ENCODE results near the gene SLC16A10. TPM values are rescaled to one million over a fixed set of nuclear protein-coding genes. Genes with fewer than 3 reads are reported as not detected.
"Not testable (repeated sequence)": the region's sequence is repeated elsewhere in the genome, so short reads cannot be mapped to it uniquely, and the experiment has no call there.

Gene SLC16A10
- total RNA-seq, 1 donor from 2014 or later: 0.02 TPM

GRCh38 chr6:111190637-111191036 is 103.3 kb downstream of the SLC16A10 start:
- H3K36me3 Mint-ChIP-seq (ENCODE audit: low read depth): no peaks in the 10 kb centered on the region
- no peak for TF ChIP-seq CTCF (IDR thresholded peaks at IDR 0.05)
- H3K4me1 Mint-ChIP-seq (ENCODE audit: low read depth): no peaks in the 10 kb centered on the region
- no peaks in the 10 kb centered on the region for H3K9me3 Mint-ChIP-seq (ENCODE audit: low read depth)
- H3K27ac Mint-ChIP-seq (ENCODE audit: unreplicated experiment): no peak overlapping the region
- no peak overlapping the region for H3K4me3 Mint-ChIP-seq (ENCODE audit: unreplicated experiment)
- DNase-seq (ENCODE audit: low spot score): no peak
- H3K27me3 Mint-ChIP-seq (ENCODE audit: low read depth): peaks cover 10% of the 10 kb centered on the region

GRCh38 chr6:111191136-111191535 is 103.8 kb downstream of the SLC16A10 start:
- H3K4me3 Mint-ChIP-seq (ENCODE audit: unreplicated experiment); H3K4me1 Mint-ChIP-seq (ENCODE audit: low read depth): not testable (repeated sequence)

GRCh38 chr6:111192911-111193555 is 105.7 kb downstream of the SLC16A10 start:
- no peak for TF ChIP-seq CTCF (IDR thresholded peaks at IDR 0.05)
- H3K4me3 Mint-ChIP-seq (ENCODE audit: unreplicated experiment): no peak overlapping the region
- no peaks in the 10 kb centered on the region for H3K36me3 Mint-ChIP-seq (ENCODE audit: low read depth)
- H3K4me1 Mint-ChIP-seq (ENCODE audit: low read depth): no peaks in the 10 kb centered on the region
- no peak for DNase-seq (ENCODE audit: low spot score)
- H3K27ac Mint-ChIP-seq (ENCODE audit: unreplicated experiment): no peak overlapping the region
- H3K9me3 Mint-ChIP-seq (ENCODE audit: low read depth): no peaks in the 10 kb centered on the region
- H3K27me3 Mint-ChIP-seq (ENCODE audit: low read depth): peaks cover 8% of the 10 kb centered on the region

More at GRCh38 chr6:111191136-111191535, 103.8 kb downstream of the SLC16A10 start:
- not testable (repeated sequence) for H3K9me3 Mint-ChIP-seq (ENCODE audit: low read depth); H3K36me3 Mint-ChIP-seq (ENCODE audit: low read depth); DNase-seq (ENCODE audit: low spot score); H3K27ac Mint-ChIP-seq (ENCODE audit: unreplicated experiment)
- peaks cover 10% of the 10 kb centered on the region for H3K27me3 Mint-ChIP-seq (ENCODE audit: low read depth)

DNA sequence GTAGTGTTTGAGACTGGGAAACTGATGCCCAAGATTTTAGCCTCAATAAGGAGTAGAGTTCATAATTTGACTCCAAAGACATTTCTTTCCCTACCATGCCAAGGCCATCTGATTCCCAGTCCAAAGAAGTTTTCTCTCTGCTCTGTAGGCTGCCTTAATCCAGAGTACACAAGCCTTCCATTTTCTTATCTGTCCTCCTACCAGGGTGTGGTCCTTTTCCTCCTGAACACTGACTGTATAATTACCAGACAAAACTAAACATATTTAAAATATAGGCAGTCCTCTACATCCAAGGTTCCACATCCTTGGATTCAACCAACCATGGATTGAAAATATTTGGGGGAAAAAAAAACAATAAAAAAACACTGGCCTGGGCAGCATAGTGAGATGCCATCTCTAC is 108.4 kb downstream of the SLC16A10 start:
- no peaks in the 10 kb centered on the region for H3K27me3 Mint-ChIP-seq (ENCODE audit: low read depth)
- no peak overlapping the region for H3K27ac Mint-ChIP-seq (ENCODE audit: unreplicated experiment)
- H3K4me3 Mint-ChIP-seq (ENCODE audit: unreplicated experiment): no peak overlapping the region
- no peak for TF ChIP-seq CTCF (IDR thresholded peaks at IDR 0.05)
- no peak for DNase-seq (ENCODE audit: low spot score)
- H3K4me1 Mint-ChIP-seq (ENCODE audit: low read depth): no peaks in the 10 kb centered on the region
- no peaks in the 10 kb centered on the region for H3K36me3 Mint-ChIP-seq (ENCODE audit: low read depth)
- H3K9me3 Mint-ChIP-seq (ENCODE audit: low read depth): no peaks in the 10 kb centered on the region

GRCh38 chr6:111198841-111199240 is 111.5 kb downstream of the SLC16A10 start:
- Mint-ChIP-seq H3K27ac (ENCODE audit: unreplicated experiment) (no peak overlapping the region), H3K36me3 (ENCODE audit: low read depth) (no peaks in the 10 kb centered on the region), H3K4me1 (ENCODE audit: low read depth) (peaks cover 3% of the 10 kb centered on the region), H3K9me3 (ENCODE audit: low read depth) (no peaks in the 10 kb centered on the region), H3K27me3 (ENCODE audit: low read depth) (no peaks in the 10 kb centered on the region), H3K4me3 (ENCODE audit: unreplicated experiment) (no peak overlapping the region)
- no peak for TF ChIP-seq CTCF (IDR thresholded peaks at IDR 0.05)
- DNase-seq (ENCODE audit: low spot score): no peak

GRCh38 chr6:111199935-111200334 is 112.6 kb downstream of the SLC16A10 start:
- Mint-ChIP-seq H3K27ac (ENCODE audit: unreplicated experiment) (no peak overlapping the region), H3K4me1 (ENCODE audit: low read depth) (peaks cover 3% of the 10 kb centered on the region)

More at GRCh38 chr6:111199935-111200334, 112.6 kb downstream of the SLC16A10 start:
- DNase-seq (ENCODE audit: low spot score): no peak
- Mint-ChIP-seq H3K4me3 (ENCODE audit: unreplicated experiment) (no peak overlapping the region), H3K9me3 (ENCODE audit: low read depth) (no peaks in the 10 kb centered on the region), H3K36me3 (ENCODE audit: low read depth) (no peaks in the 10 kb centered on the region), H3K27me3 (ENCODE audit: low read depth) (no peaks in the 10 kb centered on the region)
- no peak for TF ChIP-seq CTCF (IDR thresholded peaks at IDR 0.05)

Data from chondrocyte (in vitro differentiated cells).